NCI-H2107 (cell line): ENCODE data around the gene METTL25B.

Experiments used
- DNase-seq: peaks from one replicate; lab custom pipeline; 2025; lab: John Stamatoyannopoulos, UW

Gene METTL25B

DNA sequence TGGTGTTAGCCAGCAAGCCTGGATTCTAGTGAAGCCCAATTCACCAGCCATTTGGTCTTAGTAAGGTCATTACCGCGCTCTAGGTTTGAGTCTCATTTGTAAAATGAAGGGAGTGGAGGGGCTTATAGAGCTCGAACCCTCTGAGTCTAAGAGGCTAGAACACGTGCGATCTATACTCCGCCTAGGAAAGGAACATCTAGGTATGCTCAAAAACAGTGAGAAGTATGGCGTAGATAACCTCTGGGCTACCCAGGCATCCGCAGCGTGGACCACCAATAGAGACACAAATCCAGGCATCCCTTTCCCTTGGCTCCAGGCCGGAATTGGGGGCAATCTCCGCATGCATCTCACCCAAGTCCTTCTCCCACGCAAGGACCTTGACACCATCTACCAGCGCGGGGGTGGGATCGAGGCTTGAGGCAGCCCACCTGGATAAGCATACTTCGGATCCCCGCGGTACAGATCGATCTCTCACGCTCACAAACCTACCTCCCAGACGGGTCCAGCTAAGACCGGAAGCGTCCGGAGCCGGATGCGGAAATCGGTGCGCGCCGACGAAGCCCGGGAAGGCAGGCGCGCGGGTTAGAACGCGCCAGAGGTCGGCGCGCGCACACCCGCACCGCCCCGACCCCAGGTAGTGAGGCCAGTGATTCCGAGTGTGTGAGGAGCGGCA, at the start of gene METTL25B:
TSS of gene METTL25B (plus strand) at position 544 of the 673 bp plus-strand sequence. CDS start 636 bp downstream, outside the sequence.
- DNase-seq = peak; percentile 85

DNA sequence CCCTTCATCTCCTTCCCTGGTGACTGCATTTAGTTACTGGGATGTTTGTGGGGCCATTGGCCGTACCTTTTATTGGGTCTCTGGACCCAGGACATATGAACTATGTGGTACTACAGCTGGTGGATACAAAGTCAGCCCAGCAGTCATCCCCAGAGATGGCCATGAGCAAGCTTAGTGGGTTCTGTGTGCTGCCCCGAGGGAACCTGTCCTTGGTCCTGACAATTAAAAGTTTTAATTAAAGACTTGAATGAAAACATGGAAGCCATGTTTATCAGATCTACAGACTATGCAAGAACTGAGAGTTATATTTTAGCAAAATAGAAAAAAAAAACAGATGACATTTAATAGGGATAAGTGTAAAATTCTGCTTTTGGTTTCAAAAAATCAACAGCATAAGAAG, 48.2 kb upstream of the METTL25B start:
- no peak for DNase-seq

DNA sequence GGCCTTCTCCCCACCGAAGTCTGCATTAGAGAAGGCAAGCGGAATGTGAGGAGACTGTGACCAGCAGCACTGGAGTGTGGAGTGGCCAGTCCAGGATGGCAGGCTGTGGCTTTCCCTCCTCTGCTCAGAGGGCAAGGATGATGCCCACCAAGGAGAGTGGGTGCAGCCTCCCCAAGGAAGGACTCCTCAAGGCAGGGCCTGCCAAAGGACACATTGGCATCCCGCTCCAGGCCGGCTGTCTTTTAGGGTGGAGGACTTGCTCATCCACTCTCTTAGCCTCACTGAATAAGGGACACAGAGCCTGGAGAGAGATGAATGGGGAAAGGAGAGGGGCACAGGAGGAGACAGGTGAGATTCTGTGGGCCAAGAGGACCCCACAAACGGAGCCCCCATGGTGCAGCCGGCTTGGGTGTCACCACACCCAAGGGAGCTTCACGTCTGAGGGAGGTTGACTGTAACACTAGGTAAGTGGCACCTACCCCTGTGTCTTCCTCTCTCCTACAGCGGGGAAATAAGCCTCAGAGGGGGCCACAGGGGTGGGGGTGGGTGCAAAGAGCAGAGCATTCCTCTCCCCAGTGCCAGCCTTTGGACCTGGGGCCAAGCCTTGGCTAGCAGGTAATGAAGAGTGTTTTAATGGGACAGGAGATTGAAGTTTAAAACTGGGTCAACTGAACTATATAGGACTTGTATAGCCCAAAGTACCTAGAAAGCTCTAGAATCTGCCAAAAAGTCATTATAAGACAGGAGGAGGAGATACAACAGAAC, 46.9 kb upstream of the METTL25B start:
- DNase-seq = no peak

DNA sequence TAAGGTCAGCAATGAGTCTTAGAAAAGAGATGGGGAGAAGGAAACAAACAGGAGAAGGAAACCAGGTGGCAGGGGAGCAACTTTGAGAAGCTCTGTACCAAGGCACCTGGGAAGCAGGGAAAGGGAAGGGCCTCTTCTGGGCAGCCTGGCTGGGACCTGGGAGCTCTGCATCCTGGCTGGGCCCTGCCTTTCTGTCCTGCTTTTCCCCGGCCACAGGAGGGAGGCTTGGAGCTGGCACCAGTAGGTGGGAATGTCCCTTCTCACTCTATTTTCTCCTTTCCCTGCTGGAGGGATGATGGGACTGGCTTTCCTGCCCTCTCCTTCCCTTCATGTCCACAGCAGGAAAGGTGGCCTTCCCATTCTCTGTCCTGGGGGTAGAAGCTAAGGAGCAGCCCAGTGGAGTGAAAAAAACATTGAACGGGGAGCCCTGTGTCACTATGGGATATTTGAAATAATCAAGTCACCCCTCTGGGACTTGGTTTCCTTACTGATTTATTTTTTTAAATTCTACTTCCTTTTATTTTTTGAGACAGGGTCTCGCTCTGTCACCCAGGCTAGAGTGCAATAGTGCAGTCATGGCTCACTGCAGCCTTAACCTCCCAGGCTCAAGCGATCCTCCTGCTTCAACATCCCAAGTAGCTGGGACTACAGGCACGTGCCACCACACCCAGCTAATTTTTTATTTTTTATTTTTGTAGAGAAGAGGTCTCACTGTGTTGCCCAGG, 45.9 kb upstream of the METTL25B start:
- no peak for DNase-seq

DNA sequence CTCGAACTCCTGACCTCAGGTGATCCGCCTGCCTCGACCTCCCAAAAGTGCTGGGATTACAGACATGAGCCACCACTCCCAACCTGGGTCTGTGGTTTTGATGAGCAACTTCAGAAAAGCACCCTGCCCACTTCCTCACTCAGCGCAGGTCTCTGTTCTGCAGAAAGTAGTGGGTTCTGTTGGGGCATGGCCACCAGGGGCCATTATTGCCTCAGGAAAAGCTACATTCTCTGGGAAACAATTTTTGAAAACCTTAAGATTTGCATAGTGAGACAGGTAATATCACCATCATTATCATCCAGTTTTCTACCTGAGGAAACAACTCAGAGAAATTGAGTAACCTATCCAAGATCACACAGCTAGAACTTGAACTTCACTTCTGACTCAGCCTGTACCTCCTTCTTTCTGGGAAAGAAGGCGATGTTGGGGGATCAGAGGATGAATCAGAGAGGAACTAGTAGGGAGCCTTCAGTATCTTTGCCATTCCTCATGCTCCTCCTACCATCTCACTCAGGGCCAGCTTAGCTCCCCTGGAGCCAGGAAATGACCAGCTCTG, 44.0 kb upstream of the METTL25B start:
- DNase-seq = no peak

DNA sequence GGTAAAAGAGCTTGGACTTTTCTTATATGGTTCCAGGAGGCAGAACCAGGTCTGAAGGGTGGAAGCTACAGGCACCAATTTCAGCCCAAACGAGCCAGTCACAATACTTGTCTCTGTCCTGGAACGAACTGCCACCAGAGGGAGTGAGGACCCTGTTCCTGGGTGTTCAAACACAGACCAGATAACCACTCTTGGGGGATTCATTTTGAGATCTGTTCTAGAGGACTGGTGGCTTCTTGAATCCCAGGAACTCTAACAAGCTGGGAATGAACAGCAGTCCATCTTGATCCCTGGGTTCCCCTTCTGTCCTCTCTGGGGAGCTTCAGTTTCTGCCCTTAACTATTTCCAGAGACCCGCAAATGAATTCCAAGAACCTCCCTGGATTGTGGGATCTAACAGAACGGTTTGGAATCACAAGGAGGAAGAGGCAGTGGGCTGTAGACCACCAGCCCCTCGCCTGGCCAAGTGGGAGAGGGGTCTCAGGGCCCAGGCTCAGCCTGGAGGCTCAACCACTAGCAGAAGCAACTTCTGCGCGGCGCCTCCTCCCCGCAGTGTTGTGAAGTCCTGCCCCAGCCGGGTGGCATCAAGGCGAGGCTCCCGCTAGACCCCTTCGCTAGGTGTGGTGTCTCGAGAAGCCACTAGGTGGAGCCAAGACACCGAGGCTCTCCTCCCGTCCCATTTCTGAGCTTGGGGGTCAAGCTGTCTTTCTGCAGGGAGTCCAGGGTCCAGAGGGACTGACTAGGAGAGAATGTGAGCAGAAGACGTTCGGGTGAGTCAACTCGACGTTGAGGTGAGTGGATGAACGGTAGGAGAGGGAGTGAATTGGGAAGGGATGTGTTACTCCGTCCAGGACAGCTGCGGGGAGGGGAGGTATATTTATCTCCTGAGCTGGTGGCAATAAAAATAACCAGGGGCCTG, 39.0 kb upstream of the METTL25B start:
- peak; percentile 72 for DNase-seq

DNA sequence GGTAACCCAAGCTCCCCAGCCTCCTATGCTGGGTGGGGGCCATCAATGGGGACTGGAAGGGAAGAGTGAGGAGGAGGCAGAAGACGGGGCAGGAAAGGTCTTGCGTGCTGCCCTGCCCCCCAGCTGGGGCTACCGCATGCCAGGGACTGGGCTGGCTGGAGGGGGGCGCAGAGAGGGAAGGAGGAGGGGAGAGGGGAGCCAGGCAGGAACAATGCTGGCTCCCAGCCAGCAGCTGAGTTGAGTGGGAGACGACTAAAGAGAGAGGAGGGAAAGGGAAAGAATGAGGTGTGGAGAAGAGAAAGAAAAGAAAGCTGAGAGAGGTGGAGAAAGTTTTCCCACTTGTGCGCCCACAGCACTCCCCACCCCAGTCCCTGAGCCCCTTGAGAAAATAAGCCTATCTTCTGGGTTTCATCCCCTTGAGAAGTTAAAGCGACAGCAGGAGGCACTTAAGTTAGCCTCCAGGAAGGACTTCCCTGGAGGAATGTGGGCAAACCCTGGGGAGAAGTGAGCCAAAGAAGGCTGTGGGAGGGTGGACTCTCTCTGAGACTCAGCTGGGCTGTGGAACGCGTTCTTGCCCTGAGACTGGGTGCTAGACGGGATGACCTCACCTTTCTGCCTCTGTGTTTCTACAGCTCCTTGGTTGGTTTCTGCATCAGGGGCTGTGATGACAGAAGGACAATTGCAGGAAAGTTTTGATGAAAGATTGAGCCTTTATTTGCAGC, 38.2 kb upstream of the METTL25B start:
- no peak for DNase-seq

DNA sequence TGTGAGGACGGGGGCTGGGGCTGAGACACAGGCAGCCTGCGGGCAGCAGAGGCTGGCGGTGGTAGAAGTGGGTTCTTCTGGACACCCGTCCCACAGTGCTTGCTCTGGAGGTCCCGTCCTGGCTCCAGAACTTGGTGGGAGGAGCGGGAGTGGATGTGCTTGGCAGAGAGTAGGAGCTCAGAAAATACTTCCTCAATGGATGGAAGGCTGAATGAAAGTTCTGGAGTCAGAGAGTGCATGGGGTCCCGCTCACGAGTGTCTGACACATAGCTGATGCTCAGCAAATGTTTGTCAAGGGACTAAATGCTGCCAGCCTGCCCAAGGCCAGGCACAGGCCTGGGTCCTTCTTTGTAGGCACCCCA, 37.6 kb upstream of the METTL25B start:
- DNase-seq = no peak

DNA sequence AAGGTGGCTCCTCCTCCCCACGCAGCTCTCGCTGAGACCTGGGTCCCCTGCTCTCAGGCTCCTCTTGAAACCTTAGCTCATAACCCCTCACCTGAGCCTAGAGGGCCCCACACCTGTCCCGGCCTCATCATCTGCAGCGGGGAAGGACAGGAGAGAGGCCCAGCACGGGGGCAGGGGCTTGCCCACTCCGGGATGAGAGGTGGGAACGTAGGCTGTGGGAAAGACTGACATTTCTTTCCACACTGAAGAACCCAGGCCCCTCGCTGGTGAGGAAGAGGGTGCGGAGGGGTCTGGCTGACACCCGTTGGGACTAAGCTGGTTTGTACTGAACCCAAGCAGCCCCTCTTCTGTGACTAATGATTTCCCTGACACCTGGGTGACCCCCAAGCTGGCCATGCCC, 37.1 kb upstream of the METTL25B start:
- no peak for DNase-seq

DNA sequence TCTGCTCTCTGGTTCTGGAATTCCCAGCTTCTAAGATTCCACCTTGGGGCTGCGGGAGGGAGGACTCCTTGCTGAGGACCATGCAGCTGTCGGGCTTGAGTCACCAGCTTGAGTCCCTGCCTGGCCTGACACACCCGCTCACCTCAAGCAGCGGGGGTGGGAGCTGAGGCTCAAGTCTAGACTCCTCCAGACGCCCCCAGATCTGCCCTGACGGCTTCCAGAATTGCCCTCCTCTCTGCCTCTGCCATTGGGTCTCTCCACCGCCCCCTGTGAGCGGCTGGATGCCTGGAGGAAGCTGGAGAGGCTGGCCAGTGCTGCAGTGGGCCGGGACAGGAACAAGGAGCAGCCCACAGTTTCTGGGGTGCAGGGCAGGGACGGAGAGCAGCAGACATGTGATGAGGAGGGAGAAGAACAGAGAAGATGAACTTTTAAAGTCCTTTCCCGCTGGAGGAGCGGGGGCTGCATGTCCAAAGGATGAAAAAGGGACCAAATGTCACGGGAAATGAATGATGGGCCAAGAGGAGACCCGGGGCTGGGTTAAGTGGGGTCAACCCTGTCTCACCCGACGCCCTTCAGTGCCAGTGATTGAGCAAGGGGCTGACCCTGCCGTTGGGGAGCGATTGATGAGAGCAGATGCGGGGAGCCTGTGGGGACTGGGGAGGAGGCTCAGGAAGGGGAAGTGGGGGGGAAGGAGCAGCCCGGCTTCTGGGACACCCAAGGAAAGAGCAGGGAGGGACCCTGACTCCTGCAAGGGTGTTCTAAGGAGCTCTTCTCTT, 36.4 kb upstream of the METTL25B start:
- no peak for DNase-seq

DNA sequence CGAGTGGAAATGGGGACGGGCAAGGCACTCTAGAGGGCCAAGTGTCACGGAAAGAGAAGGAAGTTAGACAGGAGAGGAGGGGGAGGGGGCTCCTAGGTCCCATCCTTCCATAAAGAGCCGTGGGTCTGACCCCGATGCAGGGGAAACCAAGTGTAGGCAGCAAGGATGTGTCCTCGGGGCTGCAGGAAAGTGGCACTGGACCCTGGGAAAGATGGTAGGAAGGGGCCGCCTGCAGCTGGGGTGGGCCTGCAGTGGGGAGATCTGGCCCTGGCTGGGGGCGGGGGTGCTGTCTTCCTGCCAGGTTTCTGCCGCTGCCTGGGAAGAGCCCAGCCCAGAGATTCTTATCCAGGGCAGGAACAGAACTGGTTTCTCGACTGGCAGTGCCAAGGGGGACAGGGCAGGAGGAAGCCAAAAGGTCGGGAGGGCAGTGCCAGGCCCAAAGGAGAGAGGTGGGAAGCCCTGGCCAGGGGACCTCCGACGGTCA, 35.8 kb upstream of the METTL25B start:
- DNase-seq = no peak

DNA sequence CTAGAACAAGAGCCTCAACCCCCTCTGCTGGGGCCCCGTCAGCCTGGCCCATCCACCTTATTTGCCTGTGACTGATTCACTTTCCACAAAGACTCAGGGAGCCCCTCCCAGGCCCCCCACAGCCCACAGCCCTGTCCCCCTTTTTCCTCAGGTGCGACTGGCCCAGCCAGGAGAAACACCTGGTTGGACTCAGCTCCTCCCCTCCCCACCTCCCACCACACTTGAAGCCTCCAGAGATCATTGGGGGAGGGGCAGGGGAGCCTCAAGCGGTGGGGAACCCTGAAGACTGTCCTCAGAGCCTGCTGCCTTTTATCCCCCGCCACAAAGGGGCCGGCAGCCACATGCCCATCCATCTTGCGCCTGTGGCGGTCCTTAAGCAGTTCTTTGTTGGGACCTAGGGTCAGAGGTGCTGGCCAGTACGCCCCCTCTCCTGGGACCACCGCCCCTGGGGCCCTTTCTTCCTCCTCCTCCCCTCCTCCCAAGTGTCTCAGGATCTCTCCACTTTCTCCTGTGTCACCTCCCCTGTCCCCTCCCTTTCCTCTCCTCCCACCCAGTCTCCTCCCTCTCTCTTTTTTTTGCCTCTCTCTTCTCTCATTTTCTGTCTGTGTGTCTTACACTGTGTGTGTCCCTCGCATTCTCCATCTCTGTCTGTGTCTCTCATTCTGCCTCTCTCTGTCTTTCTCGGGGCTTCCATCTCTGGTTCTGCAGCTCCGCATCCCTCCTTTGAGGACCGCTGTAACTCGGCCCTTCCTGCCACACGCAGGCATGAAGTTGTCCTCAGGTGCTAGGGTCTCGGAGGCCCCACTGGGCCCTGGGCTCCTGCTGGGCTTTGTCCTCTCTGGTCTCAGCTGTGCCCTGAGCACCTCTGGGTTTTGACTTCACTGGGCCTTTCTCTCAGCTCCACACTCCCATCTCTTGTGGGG, 35.1 kb upstream of the METTL25B start:
- DNase-seq = peak; percentile 88

DNA sequence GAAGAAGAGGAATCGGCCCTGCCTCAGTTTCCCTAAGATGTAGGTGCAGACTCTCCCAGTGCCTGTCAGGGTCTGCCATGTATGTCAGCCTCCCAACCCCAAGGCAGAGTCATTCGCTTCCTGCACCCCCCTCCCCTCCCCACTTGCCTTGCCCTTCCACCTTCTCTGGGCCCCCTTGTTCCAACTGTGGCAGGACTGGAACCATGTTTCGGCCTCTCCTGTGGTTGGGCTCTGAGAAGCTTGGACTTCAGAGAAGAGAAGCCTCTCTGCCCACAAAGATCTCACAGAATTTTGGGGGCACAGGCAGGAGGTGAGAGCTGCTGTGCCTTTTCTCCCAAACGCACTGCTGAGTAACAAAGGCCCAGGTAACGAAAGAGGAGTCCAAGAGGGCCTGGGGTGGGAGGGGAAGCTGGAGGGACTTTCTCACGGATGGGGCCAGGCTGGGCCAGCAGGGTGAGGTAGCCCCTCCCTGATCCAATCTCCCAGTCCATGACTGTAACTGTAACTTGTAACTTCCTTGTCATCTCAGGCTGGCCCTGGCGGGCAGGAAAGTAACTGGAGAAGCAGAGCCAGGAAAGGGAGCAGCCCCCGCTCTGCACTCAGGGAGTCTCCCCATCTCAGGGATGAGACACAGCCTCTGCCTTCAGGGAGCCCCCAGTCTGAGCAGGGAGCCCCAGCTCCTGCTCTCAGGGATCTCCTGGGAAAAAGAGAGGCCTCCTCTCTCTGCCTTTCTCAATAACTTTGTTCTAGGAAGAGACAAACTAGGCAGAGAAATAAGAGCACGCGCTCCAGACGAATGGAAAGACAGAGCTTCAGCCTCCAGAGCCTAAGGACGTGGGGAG, 34.2 kb upstream of the METTL25B start:
- DNase-seq = peak; percentile 49

DNA sequence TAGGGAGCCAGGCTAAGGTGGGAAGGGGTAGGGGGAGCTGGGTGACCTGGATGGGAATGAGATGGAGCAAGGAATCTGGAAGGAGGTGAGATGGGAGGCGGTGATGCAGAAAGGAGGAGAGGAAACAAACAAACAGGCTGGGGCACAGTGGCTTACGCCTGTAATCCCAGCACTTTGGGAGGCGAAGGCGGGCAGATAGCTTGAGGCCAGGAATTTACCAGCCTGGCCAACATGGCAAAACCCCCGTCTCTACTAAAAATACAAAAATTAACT, 33.6 kb upstream of the METTL25B start:
- no peak for DNase-seq

DNA sequence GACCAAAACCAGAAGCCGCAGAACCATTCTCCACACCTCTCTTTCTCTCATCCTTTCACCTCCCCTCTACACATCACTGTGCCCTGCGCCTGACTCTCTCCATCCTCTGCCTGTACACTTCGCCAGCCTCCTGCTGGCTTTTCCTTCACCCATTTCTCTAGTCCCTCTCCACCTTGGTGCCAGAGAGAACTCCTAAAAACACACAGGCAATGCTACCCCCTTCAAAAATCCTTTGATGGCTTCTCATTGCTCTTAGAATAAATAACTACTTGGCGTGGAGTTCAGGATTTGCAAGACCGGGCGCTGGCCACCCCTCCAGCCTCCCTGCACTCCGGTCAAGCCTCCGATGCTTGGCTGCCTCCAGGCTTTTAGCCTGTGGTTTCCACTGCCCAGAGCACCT, 31.5 kb upstream of the METTL25B start:
- DNase-seq = no peak

DNA sequence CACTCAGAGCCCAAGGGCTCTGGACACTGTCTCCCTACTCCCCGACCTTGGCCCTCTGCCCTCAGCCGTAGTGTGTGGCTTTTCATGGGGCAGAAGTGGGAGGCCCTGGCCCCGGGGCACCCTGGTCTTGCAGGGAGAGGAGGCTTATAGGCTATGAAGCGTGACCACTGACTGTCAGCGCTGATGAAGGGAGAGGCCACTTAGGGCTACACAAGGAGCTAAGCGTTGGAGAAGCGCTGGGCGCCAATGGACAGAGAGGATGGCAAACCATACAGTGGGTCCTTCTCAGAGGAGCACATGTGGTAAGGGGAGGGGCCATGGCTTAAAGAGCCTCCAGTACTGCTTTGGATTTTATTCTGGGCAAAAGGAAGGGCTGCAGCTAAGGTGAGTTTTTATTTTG, 30.8 kb upstream of the METTL25B start:
- DNase-seq = no peak

DNA sequence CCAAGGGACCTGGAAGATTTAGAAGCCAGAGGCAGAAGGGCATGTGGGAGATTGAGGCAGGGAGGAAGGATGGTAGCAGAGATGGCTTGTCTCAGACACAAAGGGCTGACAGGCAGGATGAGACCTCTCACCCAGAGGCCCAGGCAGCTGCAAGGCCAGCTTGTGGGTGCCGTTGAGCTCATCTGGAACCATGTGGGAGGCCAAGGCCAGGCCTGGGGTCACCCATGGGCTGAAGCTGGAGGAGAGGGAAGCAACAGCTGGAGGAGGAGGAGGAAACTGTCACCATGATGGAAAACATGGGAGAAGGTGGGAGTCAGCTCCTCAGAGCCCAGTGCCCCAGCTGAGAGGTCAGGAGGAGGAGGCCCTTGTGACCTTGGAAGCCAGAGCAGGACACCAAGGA, 29.3 kb upstream of the METTL25B start:
- no peak for DNase-seq
